Stimulated activated CD4-positive, alpha-beta T cell treated with anti-CD3 and anti-CD28 coated beads, Interleukin-4, amount 100 ng/mL, for 48 hours (primary cell): Measurements from ENCODE around the gene TPRG1L.

ENCODE experiments used
- DNase-seq, 2 donors: peaks; one replicate each; pipeline ENCODE4 v3.0.0-alpha.2; 2020; ENCODE audit warnings: low read depth in 2 of 2

Gene TPRG1L

GRCh38 chr1:3628445-3628844 is 3.6 kb downstream of the TPRG1L start:
- DNase-seq, result no peak

- no peak for DNase-seq
Measured at GRCh38 chr1:3629561-3630160, 4.8 kb downstream of the TPRG1L start.

- no peak for DNase-seq
Measured at GRCh38 chr1:3630161-3630611, 5.4 kb downstream of the TPRG1L start.

- no peak for DNase-seq
Measured at GRCh38 chr1:3630914-3631313, 6.1 kb downstream of the TPRG1L start.

- no peak for DNase-seq
Measured at GRCh38 chr1:3631320-3632260, 6.8 kb downstream of the TPRG1L start.

- DNase-seq, result no peak
Measured at GRCh38 chr1:3632298-3632697, 7.5 kb downstream of the TPRG1L start.

GRCh38 chr1:3632716-3633343 is 8.0 kb downstream of the TPRG1L start:
- no peak for DNase-seq

- no peak for DNase-seq
Measured at GRCh38 chr1:3633344-3634058, 8.7 kb downstream of the TPRG1L start.

- no peak for DNase-seq
Measured at GRCh38 chr1:3634059-3634800, 9.4 kb downstream of the TPRG1L start.

GRCh38 chr1:3636080-3636479 is 11.3 kb downstream of the TPRG1L start:
- no peak for DNase-seq

GRCh38 chr1:3636531-3636930 is 11.7 kb downstream of the TPRG1L start:
- DNase-seq, result no peak

- no peak for DNase-seq
Measured at GRCh38 chr1:3638027-3638426, 13.2 kb downstream of the TPRG1L start.

- no peak for DNase-seq
Measured at GRCh38 chr1:3638676-3639075, 13.9 kb downstream of the TPRG1L start.

GRCh38 chr1:3639397-3639911 is 14.6 kb downstream of the TPRG1L start:
- no peak for DNase-seq

- no peak for DNase-seq
Measured at GRCh38 chr1:3640121-3640837, 15.5 kb downstream of the TPRG1L start.

- DNase-seq, result no peak
Measured at GRCh38 chr1:3641046-3641760, 16.4 kb downstream of the TPRG1L start.

GRCh38 chr1:3641816-3642215 is 17.0 kb downstream of the TPRG1L start:
- DNase-seq, result no peak

- no peak for DNase-seq
Measured at GRCh38 chr1:3642919-3643675, 18.3 kb downstream of the TPRG1L start.

- DNase-seq, result no peak
Measured at GRCh38 chr1:3644273-3644672, 19.5 kb downstream of the TPRG1L start.
